DOHH2 (cell line): ENCODE measurements around the gene DPP7.

ENCODE experiments used
- H3F3A ChIP-seq: fragments of 200-600 bp; sonication (generic), shearing (Covaris generic); 2 replicates; pipeline ENCODE4 v1.6.0; 2016; ENCODE audit warnings: antibody characterized with exemption, mild to moderate bottlenecking; ENCODE audit not compliant: control insufficient read depth, insufficient read depth
- H3K27ac ChIP-seq: fragments of 200-600 bp; sonication (generic); 2 replicates; pipeline ENCODE4 v1.5.1; 2014; ENCODE audit warnings: low read depth, mild to moderate bottlenecking, low read length, moderate library complexity
- H3K27me3 ChIP-seq: fragments of 200-600 bp; sonication (generic); 2 replicates; pipeline ENCODE4 v1.6.1; 2014; ENCODE audit warnings: mild to moderate bottlenecking, low read length, mixed read lengths; ENCODE audit not compliant: control insufficient read depth
- H3K36me3 ChIP-seq: fragments of 200-600 bp; sonication (generic); 2 replicates; pipeline ENCODE4 v1.6.1; 2014; ENCODE audit warnings: mild to moderate bottlenecking, low read length, moderate library complexity, mixed read lengths; ENCODE audit not compliant: control insufficient read depth
- H3K4me1 ChIP-seq: fragments of 200-600 bp; sonication (generic); 2 replicates; pipeline ENCODE4 v1.6.1; 2014; ENCODE audit warnings: mild to moderate bottlenecking, low read length, mixed read lengths; ENCODE audit not compliant: control insufficient read depth
- H3K4me2 ChIP-seq: fragments of 200-600 bp; sonication (generic); 2 replicates; pipeline ENCODE4 v1.6.0; 2014; ENCODE audit warnings: mild to moderate bottlenecking, low read length, moderate library complexity
- H3K4me3 ChIP-seq: fragments of 200-600 bp; sonication (generic); 2 replicates; pipeline ENCODE4 v1.5.1; 2014; ENCODE audit warnings: mild to moderate bottlenecking, low read length, mixed read lengths
- H3K79me2 ChIP-seq: fragments of 200-600 bp; sonication (generic); 2 replicates; pipeline ENCODE4 v1.6.1; 2014; ENCODE audit warnings: mild to moderate bottlenecking, low read length, mixed read lengths; ENCODE audit not compliant: control insufficient read depth
- H3K9me2 ChIP-seq: fragments of 200-600 bp; sonication (generic); replicated peaks from 2 replicates; pipeline ENCODE4 v1.6.1; 2014; ENCODE audit warnings: mild to moderate bottlenecking, low read length, mixed read lengths; ENCODE audit not compliant: control insufficient read depth
- H3K9me3 ChIP-seq: fragments of 200-600 bp; sonication (generic); 2 replicates; pipeline ENCODE4 v1.6.1; 2014; ENCODE audit warnings: antibody characterized with exemption, low read length, mixed read lengths; ENCODE audit not compliant: control insufficient read depth, insufficient read depth
- H4K20me1 ChIP-seq: fragments of 200-600 bp; sonication (generic); 2 replicates; pipeline ENCODE4 v1.6.0; 2014; ENCODE audit warnings: low read depth, mild to moderate bottlenecking, antibody characterized with exemption, low read length, moderate library complexity; ENCODE audit not compliant: control insufficient read depth, insufficient read depth
- EZH2phosphoT487 ChIP-seq: fragments of 200-600 bp; sonication (generic); IDR thresholded peaks from 2 replicates; pipeline ENCODE4 v1.6.1; 2017; ENCODE audit warnings: borderline replicate concordance, mild to moderate bottlenecking, antibody characterized with exemption, low read length, moderate library complexity, mixed read lengths
- TF ChIP-seq, protein P1 (sequence below): fragments of 200-600 bp; sonication (generic); IDR thresholded peaks from one replicate; pipeline ENCODE4 v1.5.1; 2014; ENCODE audit warnings: antibody characterized with exemption, mild to moderate bottlenecking, low read depth, low read length; ENCODE audit not compliant: poor library complexity, severe bottlenecking

The DPP7 gene

DNA sequence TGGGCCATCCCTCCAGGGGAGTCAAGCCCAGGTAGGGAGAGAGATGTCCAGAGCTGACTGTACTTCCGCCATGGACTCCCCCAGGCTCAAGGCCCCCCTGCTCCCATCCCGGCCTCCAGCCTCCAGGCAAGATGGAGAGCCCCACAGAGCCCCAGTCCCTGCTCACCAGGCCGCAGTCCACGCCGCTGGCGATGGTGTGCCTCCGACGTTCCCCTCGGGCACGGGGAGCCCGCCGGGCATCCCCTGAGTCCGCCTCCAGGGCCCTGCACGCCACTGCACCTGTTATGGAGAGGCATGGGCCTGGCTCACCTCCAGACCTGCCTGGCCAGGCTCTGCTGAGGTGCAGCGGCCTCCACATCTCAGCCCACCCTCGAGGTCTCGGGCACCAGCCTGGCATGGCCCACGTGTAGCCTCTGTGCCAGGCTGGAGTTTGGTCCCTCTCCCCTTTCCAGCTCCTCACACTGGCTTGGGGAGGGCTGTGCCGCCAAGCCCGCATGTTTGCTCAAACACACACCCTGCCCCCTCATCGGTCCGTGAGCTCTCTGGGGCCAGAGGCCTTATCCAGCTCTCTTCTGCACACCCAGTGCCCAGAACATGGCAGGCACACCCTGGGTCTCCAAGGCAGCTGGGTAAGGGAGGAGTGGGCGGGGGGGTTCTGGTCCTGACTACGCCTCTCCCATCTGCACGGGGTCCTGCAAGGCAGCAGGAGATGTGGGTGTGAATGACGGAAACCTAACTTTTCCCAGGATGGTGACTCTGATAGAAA, 48.3 kb downstream of the DPP7 start:
- Histone ChIP-seq H3K9me2 (no peaks in the 10 kb centered on the region), H3K27ac (no peak overlapping the region), H3K79me2 (peaks cover 42% of the 10 kb centered on the region), H3K9me3 (no peaks in the 10 kb centered on the region), H3K4me2 (no peak overlapping the region), H3K4me1 (peaks cover 30% of the 10 kb centered on the region), H3K27me3 (no peaks in the 10 kb centered on the region), H3K36me3 (peaks cover 31% of the 10 kb centered on the region), H4K20me1 (peaks cover 13% of the 10 kb centered on the region), H3F3A (peaks cover 9% of the 10 kb centered on the region), H3K4me3 (no peak overlapping the region)
- TF ChIP-seq EZH2phosphoT487 = no peak
- TF ChIP-seq, protein P1, sequence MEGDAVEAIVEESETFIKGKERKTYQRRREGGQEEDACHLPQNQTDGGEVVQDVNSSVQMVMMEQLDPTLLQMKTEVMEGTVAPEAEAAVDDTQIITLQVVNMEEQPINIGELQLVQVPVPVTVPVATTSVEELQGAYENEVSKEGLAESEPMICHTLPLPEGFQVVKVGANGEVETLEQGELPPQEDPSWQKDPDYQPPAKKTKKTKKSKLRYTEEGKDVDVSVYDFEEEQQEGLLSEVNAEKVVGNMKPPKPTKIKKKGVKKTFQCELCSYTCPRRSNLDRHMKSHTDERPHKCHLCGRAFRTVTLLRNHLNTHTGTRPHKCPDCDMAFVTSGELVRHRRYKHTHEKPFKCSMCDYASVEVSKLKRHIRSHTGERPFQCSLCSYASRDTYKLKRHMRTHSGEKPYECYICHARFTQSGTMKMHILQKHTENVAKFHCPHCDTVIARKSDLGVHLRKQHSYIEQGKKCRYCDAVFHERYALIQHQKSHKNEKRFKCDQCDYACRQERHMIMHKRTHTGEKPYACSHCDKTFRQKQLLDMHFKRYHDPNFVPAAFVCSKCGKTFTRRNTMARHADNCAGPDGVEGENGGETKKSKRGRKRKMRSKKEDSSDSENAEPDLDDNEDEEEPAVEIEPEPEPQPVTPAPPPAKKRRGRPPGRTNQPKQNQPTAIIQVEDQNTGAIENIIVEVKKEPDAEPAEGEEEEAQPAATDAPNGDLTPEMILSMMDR = no peak

DNA sequence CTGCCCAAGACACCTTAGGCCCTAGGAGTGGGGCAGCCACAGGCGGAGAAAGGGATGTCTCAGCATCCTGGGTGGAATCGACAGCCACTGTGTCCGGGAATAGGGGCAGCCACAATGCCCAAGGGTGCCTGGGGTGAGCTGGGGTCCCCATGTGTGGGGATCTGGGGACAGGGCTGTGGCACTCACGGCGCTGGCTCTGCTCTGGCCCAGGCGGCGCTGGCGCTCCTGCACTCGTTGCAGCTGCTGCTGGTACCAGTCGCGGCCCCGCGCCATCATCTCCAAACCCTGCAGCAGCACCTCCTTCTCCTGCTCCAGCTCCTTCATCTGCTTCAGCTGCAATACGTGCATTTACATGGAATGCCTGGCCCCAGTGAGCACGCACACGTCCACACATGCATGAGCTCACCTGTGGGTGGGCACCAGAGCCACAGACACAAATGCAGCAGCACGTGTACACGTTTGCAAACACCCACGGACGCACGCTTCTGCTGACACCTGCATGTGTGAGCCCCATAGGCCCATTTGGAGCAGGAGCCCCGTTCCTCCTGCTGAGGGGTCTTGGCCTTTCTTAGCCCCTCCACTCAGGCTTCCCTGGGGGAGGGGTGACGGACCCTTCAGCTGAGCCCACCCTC, 49.1 kb downstream of the DPP7 start:
- Histone ChIP-seq H3K27me3 (no peaks in the 10 kb centered on the region), H4K20me1 (peaks cover 13% of the 10 kb centered on the region), H3K4me2 (no peak overlapping the region), H3K79me2 (peaks cover 42% of the 10 kb centered on the region), H3K4me1 (peaks cover 25% of the 10 kb centered on the region), H3F3A (peaks cover 12% of the 10 kb centered on the region), H3K36me3 (peaks cover 31% of the 10 kb centered on the region), H3K4me3 (no peak overlapping the region), H3K27ac (no peak overlapping the region), H3K9me2 (no peaks in the 10 kb centered on the region), H3K9me3 (no peaks in the 10 kb centered on the region)
- TF ChIP-seq, protein P1 = no peak
- no peak for TF ChIP-seq EZH2phosphoT487

DNA sequence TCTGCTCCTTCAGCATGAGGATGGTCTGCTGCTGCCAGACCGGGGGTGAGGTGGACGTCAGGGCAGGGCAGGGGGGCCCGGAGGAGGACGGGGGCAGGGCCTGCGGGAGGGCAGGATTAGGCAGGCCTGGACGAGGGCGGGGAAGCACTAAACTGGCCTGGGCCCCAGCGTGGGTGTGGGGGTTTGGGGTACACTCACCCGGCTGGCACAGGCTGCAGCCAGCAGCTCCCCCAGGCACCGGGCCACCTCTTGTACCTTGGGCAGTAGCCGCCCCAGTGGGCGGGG, 49.7 kb downstream of the DPP7 start:
- peaks cover 25% of the 10 kb centered on the region for H3K4me1 ChIP-seq

More for the DNA sequence above, 49.7 kb downstream of the DPP7 start:
- no peaks in the 10 kb centered on the region for H3K9me2 ChIP-seq
- no peak overlapping the region for H3K4me3 ChIP-seq
- no peak for TF ChIP-seq EZH2phosphoT487
- TF ChIP-seq, protein P1 = no peak
- H3F3A ChIP-seq = peaks cover 12% of the 10 kb centered on the region
- peaks cover 38% of the 10 kb centered on the region for H3K79me2 ChIP-seq
- H3K27me3 ChIP-seq = no peaks in the 10 kb centered on the region
- peaks cover 13% of the 10 kb centered on the region for H4K20me1 ChIP-seq
- H3K4me2 ChIP-seq = no peak overlapping the region
- no peaks in the 10 kb centered on the region for H3K9me3 ChIP-seq
- H3K36me3 ChIP-seq = peaks cover 31% of the 10 kb centered on the region
- no peak overlapping the region for H3K27ac ChIP-seq
